H1 (cell line): ENCODE measurements around the gene TBC1D22A. TPM values are rescaled to one million over a fixed set of nuclear protein-coding genes. Genes with fewer than 3 reads are reported as not detected.

ENCODE experiments used
- CTCF ChIA-PET: fragments of 300-600 bp; sonication (Branson Sonifier 250); formaldehyde crosslinking; loops from one replicate; lab custom pipeline; 2021; ENCODE audit not compliant: partially characterized antibody; lab: Charles Lee
- POLR2A ChIA-PET: fragments of 300-600 bp; sonication (Branson Sonifier 250); formaldehyde crosslinking; loops from one replicate; lab custom pipeline; 2021; ENCODE audit warnings: inconsistent platforms; ENCODE audit not compliant: partially characterized antibody; lab: Charles Lee
- DNase-seq, 2 experiments: peaks; one replicate each; pipeline versions ENCODE4 v3.0.0 to v3.0.0-alpha.2; 2010 to 2022; ENCODE audit warnings: low spot score in 2 of 2, low read depth in 1 of 2, mixed read lengths in 1 of 2
- FAIRE-seq: peaks from 2 replicates; lab custom pipeline; 2011; peaks lifted over from hg19 to GRCh38; lab: Jason Lieb, UNC
- H2AFZ ChIP-seq: 2 replicates; pipeline ENCODE4 v1.8.1; 2012; ENCODE audit warnings: low read length, inconsistent platforms
- H2AK5ac ChIP-seq: 2 replicates; pipeline ENCODE4 v1.6.1; 2013; ENCODE audit warnings: low read depth, low read length
- H2BK120ac ChIP-seq: replicated peaks from 2 replicates; pipeline ENCODE3; 2013; ENCODE audit warnings: low read depth, low read length, inconsistent platforms
- H2BK12ac ChIP-seq: 2 replicates; pipeline ENCODE4 v1.6.1; 2013; ENCODE audit warnings: low read depth, low read length
- H2BK15ac ChIP-seq: 2 replicates; pipeline ENCODE4 v1.6.1; 2013; ENCODE audit warnings: low read length
- H2BK20ac ChIP-seq: 2 replicates; pipeline ENCODE4 v1.6.1; 2013; ENCODE audit warnings: low read length
- H2BK5ac ChIP-seq: 2 replicates; pipeline ENCODE4 v1.6.1; 2013; ENCODE audit warnings: low read depth, low read length
- H3K14ac ChIP-seq: 2 replicates; pipeline ENCODE4 v1.6.1; 2013; ENCODE audit warnings: inconsistent platforms; ENCODE audit not compliant: insufficient read length
- H3K18ac ChIP-seq: 2 replicates; pipeline ENCODE4 v1.6.1; 2013; ENCODE audit warnings: low read length; ENCODE audit errors: extremely low read depth
- H3K23ac ChIP-seq: 2 replicates; pipeline ENCODE4 v1.6.1; 2013; ENCODE audit warnings: inconsistent platforms; ENCODE audit not compliant: insufficient read length
- H3K23me2 ChIP-seq: 2 replicates; pipeline ENCODE4 v1.6.1; 2013; ENCODE audit warnings: low read depth, low read length
- H3K27ac ChIP-seq: 2 replicates; pipeline ENCODE4 v1.6.1; 2011; ENCODE audit warnings: low read depth, low read length, inconsistent platforms
- H3K27me3 ChIP-seq, 4 experiments: replicated peaks in 1 of 4; 1 replicate in 1 of 4; 2 replicates in 3 of 4; pipeline versions ENCODE4 v1.6.1 to v1.8.1; 2011 to 2013; ENCODE audit warnings: low read length in 3 of 4, mild to moderate bottlenecking in 3 of 4, inconsistent platforms in 2 of 4, mixed read lengths in 2 of 4, moderate library complexity in 1 of 4; ENCODE audit not compliant: control insufficient read depth in 3 of 4, insufficient read depth in 3 of 4; ENCODE audit errors: extremely low read depth in 1 of 4
- H3K36me3 ChIP-seq, 4 experiments: 2 replicates each; pipeline versions ENCODE4 v1.6.1 to v1.8.1; 2011 to 2013; ENCODE audit warnings: mild to moderate bottlenecking in 4 of 4, low read length in 3 of 4, moderate library complexity in 2 of 4, control low read depth in 1 of 4, inconsistent platforms in 1 of 4; ENCODE audit not compliant: insufficient read depth in 4 of 4, control insufficient read depth in 2 of 4
- H3K4ac ChIP-seq: replicated peaks from 2 replicates; pipeline ENCODE3; 2013; ENCODE audit warnings: low read length, low read depth, mixed read lengths, inconsistent platforms; ENCODE audit not compliant: insufficient read length
- H3K4me1 ChIP-seq, 4 experiments: replicated peaks in 1 of 4; 1 replicate in 1 of 4; 2 replicates in 3 of 4; pipeline versions ENCODE4 v1.6.1 to v1.8.1; 2011 to 2013; ENCODE audit warnings: low read length in 3 of 4, inconsistent platforms in 2 of 4, mixed read lengths in 1 of 4; ENCODE audit not compliant: insufficient read depth in 4 of 4, control insufficient read depth in 3 of 4
- H3K4me2 ChIP-seq, 2 experiments: 2 replicates each; pipeline versions ENCODE4 v1.6.1 to v1.8.1; 2011 to 2013; ENCODE audit warnings: low read depth in 2 of 2, low read length in 2 of 2, control low read depth in 1 of 2, inconsistent platforms in 1 of 2, mild to moderate bottlenecking in 1 of 2; ENCODE audit not compliant: insufficient read depth in 1 of 2
- H3K4me3 ChIP-seq, 4 experiments: fragments of 200-600, 300-600 bp in 1 of 4; sonication (generic), shearing (Covaris generic), sonication (Bioruptor Twin) in 1 of 4; 2 replicates each; pipeline versions ENCODE4 v1.5.1 to v1.8.1; 2011 to 2016; ENCODE audit warnings: low read length in 4 of 4, low read depth in 3 of 4, control low read depth in 2 of 4, inconsistent platforms in 2 of 4, mild to moderate bottlenecking in 2 of 4, mixed read lengths in 1 of 4, moderate library complexity in 1 of 4; ENCODE audit not compliant: insufficient read depth in 2 of 4; ENCODE audit errors: extremely low read depth in 1 of 4
- H3K56ac ChIP-seq: replicated peaks from 2 replicates; pipeline ENCODE3; 2013; ENCODE audit warnings: low read depth, mild to moderate bottlenecking, mixed read lengths, low read length, inconsistent platforms; ENCODE audit not compliant: insufficient read length
- H3K79me1 ChIP-seq: 2 replicates; pipeline ENCODE4 v1.6.1; 2013; ENCODE audit warnings: low read depth, low read length, control low read depth
- H3K79me2 ChIP-seq, 2 experiments: 2 replicates each; pipeline versions ENCODE4 v1.6.1 to v1.8.1; 2012 to 2013; ENCODE audit warnings: low read length in 2 of 2, mild to moderate bottlenecking in 2 of 2, inconsistent platforms in 1 of 2; ENCODE audit not compliant: insufficient read depth in 2 of 2, control insufficient read depth in 1 of 2
- H3K9ac ChIP-seq, 4 experiments: replicated peaks in 1 of 4; 1 replicate in 1 of 4; 2 replicates in 3 of 4; pipeline versions ENCODE4 v1.6.1 to v1.8.1; 2011 to 2013; ENCODE audit warnings: low read depth in 3 of 4, low read length in 3 of 4, control low read depth in 2 of 4, mild to moderate bottlenecking in 2 of 4, moderate library complexity in 2 of 4, inconsistent platforms in 1 of 4; ENCODE audit errors: extremely low read depth in 1 of 4
- H3K9me3 ChIP-seq, 2 experiments: 2 replicates each; pipeline versions ENCODE4 v1.6.1 to v1.8.1; 2012 to 2013; ENCODE audit warnings: mild to moderate bottlenecking in 2 of 2, moderate library complexity in 2 of 2, control low read depth in 1 of 2, inconsistent platforms in 1 of 2, low read depth in 1 of 2, low read length in 1 of 2, mixed read lengths in 1 of 2; ENCODE audit not compliant: insufficient read depth in 2 of 2
- H4K20me1 ChIP-seq, 2 experiments: replicated peaks in 1 of 2; 2 replicates each; pipeline versions ENCODE3 to v1.8.1; 2011 to 2013; ENCODE audit warnings: inconsistent platforms in 2 of 2, low read length in 2 of 2, mild to moderate bottlenecking in 1 of 2; ENCODE audit not compliant: insufficient read depth in 2 of 2, control insufficient read depth in 1 of 2
- H4K5ac ChIP-seq: 2 replicates; pipeline ENCODE4 v1.6.1; 2013; ENCODE audit warnings: low read length, low read depth, mixed read lengths, inconsistent platforms; ENCODE audit not compliant: insufficient read length
- H4K8ac ChIP-seq: 2 replicates; pipeline ENCODE4 v1.8.0; 2013; ENCODE audit warnings: mild to moderate bottlenecking, moderate library complexity, low read length, inconsistent platforms; ENCODE audit not compliant: insufficient read depth; ENCODE audit errors: extremely low read depth
- H4K91ac ChIP-seq: replicated peaks from 2 replicates; pipeline ENCODE3; 2013; ENCODE audit warnings: low read length, mixed read lengths, inconsistent platforms; ENCODE audit not compliant: insufficient read length
- CBX5 ChIP-seq: fragments of 300-800, 300-1000 bp; sonication (generic); IDR thresholded peaks from 2 replicates; pipeline ENCODE4 v1.7.1; 2016; ENCODE audit warnings: antibody characterized with exemption, low read length, low read depth
- EP300 ChIP-seq, 2 experiments: IDR thresholded peaks; 1 replicate in 1 of 2; 2 replicates in 1 of 2; pipeline ENCODE4 v1.6.1; 2011 to 2012; ENCODE audit warnings: low read depth in 2 of 2, low read length in 2 of 2, mild to moderate bottlenecking in 2 of 2, borderline replicate concordance in 1 of 2, inconsistent platforms in 1 of 2, moderate library complexity in 1 of 2
- FOSL1 ChIP-seq: IDR thresholded peaks from 2 replicates; pipeline ENCODE4 v1.6.1; 2011; ENCODE audit warnings: mild to moderate bottlenecking, low read depth, low read length, moderate library complexity; ENCODE audit not compliant: insufficient read depth
- JUN ChIP-seq: IDR thresholded peaks from 2 replicates; pipeline ENCODE4 v1.6.1; 2011; ENCODE audit warnings: low read depth, mild to moderate bottlenecking, improper control_type of control experiment, low read length
- KDM4A ChIP-seq: IDR thresholded peaks from one replicate; pipeline ENCODE4 v1.7.1; 2012; ENCODE audit warnings: low read depth, mild to moderate bottlenecking, moderate library complexity, low read length, inconsistent platforms; ENCODE audit not compliant: severe bottlenecking
- RBBP5 ChIP-seq: IDR thresholded peaks from 2 replicates; pipeline ENCODE4 v1.7.1; 2012; ENCODE audit warnings: low read depth, mild to moderate bottlenecking, inconsistent platforms, low read length, moderate library complexity, borderline replicate concordance
- SIX5 ChIP-seq: IDR thresholded peaks from 2 replicates; pipeline ENCODE4 v1.6.1; 2011; ENCODE audit warnings: mild to moderate bottlenecking, low read depth, low read length
- TAF7 ChIP-seq: optimal IDR thresholded peaks from 2 replicates; pipeline ENCODE3; 2011; ENCODE audit warnings: low read depth, mild to moderate bottlenecking, inconsistent platforms, low read length, moderate library complexity, borderline replicate concordance
- TBP ChIP-seq: IDR thresholded peaks from 2 replicates; pipeline ENCODE4 v1.6.1; 2011; ENCODE audit warnings: low read depth, low read length, improper control_type of control experiment
- TCF12 ChIP-seq: IDR thresholded peaks from 2 replicates; pipeline ENCODE4 v1.6.1; 2011; ENCODE audit warnings: low read depth, mild to moderate bottlenecking, low read length
- ZNF274 ChIP-seq: IDR thresholded peaks from 2 replicates; pipeline ENCODE4 v1.7.0; 2012; ENCODE audit warnings: low read length, borderline replicate concordance; ENCODE audit errors: extremely low read depth
- WGBS, 2 experiments: shearing (Covaris generic) in 1 of 2; methylation state at CpG; one replicate each; pipeline versions ENCODE4 v1.1.6 to v1.1.7; 2013 to 2015; ENCODE audit warnings: low lambda C conversion rate in 2 of 2, mixed read lengths in 2 of 2, inconsistent platforms in 1 of 2, low coverage in 1 of 2, missing lambda C conversion rate in 1 of 2; ENCODE audit not compliant: insufficient replicate concordance in 2 of 2, insufficient coverage in 1 of 2, insufficient read length in 1 of 2; ENCODE audit errors: extremely low coverage in 1 of 2, missing lambda C conversion rate in 1 of 2; 5-methylcytosine and 5-hydroxymethylcytosine counted together
- polyA plus RNA-seq, 7 experiments: library from polyadenylated mRNA; depleted of rRNA in 3 of 7; stranded (reverse) in 5 of 7; unstranded in 2 of 7; fragments of >200 nt in 5 of 7; fragments of 200-250 nt in 2 of 7; gene quantifications; 1 replicate in 5 of 7; 2 replicates in 1 of 7; 4 replicates in 1 of 7; pipeline versions ENCODE4 v1.2.1 to v1.2.3, GENCODE V29; 2011 to 2013; ENCODE audit warnings: missing spikeins in 2 of 7, mixed read lengths in 2 of 7
- total RNA-seq: library from RNA; stranded (reverse); fragmentation: NEBNext Ultra II Directional; extraction: Animal tissue kit (Norgen Biotek cat#: 25700); gene quantifications from 2 replicates; pipeline ENCODE4 v1.2.1, GENCODE V29; 2021
- TF ChIP-seq, protein P1 (sequence below): IDR thresholded peaks from 2 replicates; pipeline ENCODE4 v1.6.1; 2011; ENCODE audit warnings: low read length, improper control_type of control experiment

TBC1D22A gene
- total and polyA plus RNA-seq, 2 of the 8 experiments (the other 6 are each of a cell fraction or from before 2014, with no cell fraction given), result 11.9 to 18.4 TPM

- no peaks in the 10 kb centered on the region; a peak in 1 of 4 replicates for H3K9me3 ChIP-seq
- no peaks in the 10 kb centered on the region for H3K27me3 ChIP-seq
- FAIRE-seq (no peak), DNase-seq (no peak)
- H4K91ac ChIP-seq, result no peak overlapping the region
- no peak overlapping the region for H3K27ac ChIP-seq
- no peak overlapping the region for H2BK5ac ChIP-seq
- no peak overlapping the region for H3K56ac ChIP-seq
- no peak overlapping the region for H4K8ac ChIP-seq
- no peaks in the 10 kb centered on the region for H3K36me3 ChIP-seq
- H2BK20ac ChIP-seq, result no peak overlapping the region
- H3K79me2 ChIP-seq, result no peaks in the 10 kb centered on the region
- ChIA-PET POLR2A (no interaction called here), CTCF (interaction anchor here (0.6 to 1.2 kb wide), 2 partner anchors 44 to 60 kb away, joined by 3 read pairs; no protein-coding TSS in a partner anchor)
- no peak overlapping the region for H3K9ac ChIP-seq
- no peak overlapping the region for H3K4me3 ChIP-seq
- H2BK15ac ChIP-seq, result no peak overlapping the region
- H2BK120ac ChIP-seq, result no peak overlapping the region
- H2AFZ ChIP-seq, result no peak overlapping the region
- H3K4ac ChIP-seq, result no peak overlapping the region
- H3K79me1 ChIP-seq, result no peaks in the 10 kb centered on the region
- no peak overlapping the region for H3K14ac ChIP-seq
- no peak overlapping the region for H3K18ac ChIP-seq
- no peak overlapping the region for H2BK12ac ChIP-seq
- H3K4me2 ChIP-seq, result no peak overlapping the region
- no peaks in the 10 kb centered on the region for H3K23me2 ChIP-seq
- H4K5ac ChIP-seq, result no peak overlapping the region
- 90% methylated on average over 9 of the region's 9 CpGs; no CpG with 5 or more reads in 1 of the 2 experiments for WGBS, 2 experiments
- H3K23ac ChIP-seq, result no peak overlapping the region
- no peaks in the 10 kb centered on the region for H3K4me1 ChIP-seq
- no peaks in the 10 kb centered on the region for H4K20me1 ChIP-seq
- no peak overlapping the region for H2AK5ac ChIP-seq
- TF ChIP-seq JUN (no peak), SIX5 (no peak), FOSL1 (no peak), KDM4A (no peak), CBX5 (no peak), TAF7 (no peak), TCF12 (no peak), RBBP5 (no peak), ZNF274 (no peak), TBP (no peak), EP300 (IDR thresholded peaks at IDR 0.05; ENCODE audit: borderline replicate concordance in 1 of 2, low read depth in 2 of 2, low read length in 2 of 2) (no peak)
- TF ChIP-seq, protein P1, sequence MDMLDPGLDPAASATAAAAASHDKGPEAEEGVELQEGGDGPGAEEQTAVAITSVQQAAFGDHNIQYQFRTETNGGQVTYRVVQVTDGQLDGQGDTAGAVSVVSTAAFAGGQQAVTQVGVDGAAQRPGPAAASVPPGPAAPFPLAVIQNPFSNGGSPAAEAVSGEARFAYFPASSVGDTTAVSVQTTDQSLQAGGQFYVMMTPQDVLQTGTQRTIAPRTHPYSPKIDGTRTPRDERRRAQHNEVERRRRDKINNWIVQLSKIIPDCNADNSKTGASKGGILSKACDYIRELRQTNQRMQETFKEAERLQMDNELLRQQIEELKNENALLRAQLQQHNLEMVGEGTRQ, result no peak
Observed at GRCh38 chr22:47169801-47170140, 407.3 kb downstream of the TBC1D22A start.
